COLO668 (cell line): Measurements from ENCODE around the gene THEMIS2.
"Not testable (repeated sequence)": the region's sequence is repeated elsewhere in the genome, so short reads cannot be mapped to it uniquely, and the experiment has no call there.

Experiments
- DNase-seq: peaks from one replicate; lab custom pipeline; 2025; ENCODE audit not compliant: unreplicated experiment; lab: John Stamatoyannopoulos, UW

The THEMIS2 gene

DNA sequence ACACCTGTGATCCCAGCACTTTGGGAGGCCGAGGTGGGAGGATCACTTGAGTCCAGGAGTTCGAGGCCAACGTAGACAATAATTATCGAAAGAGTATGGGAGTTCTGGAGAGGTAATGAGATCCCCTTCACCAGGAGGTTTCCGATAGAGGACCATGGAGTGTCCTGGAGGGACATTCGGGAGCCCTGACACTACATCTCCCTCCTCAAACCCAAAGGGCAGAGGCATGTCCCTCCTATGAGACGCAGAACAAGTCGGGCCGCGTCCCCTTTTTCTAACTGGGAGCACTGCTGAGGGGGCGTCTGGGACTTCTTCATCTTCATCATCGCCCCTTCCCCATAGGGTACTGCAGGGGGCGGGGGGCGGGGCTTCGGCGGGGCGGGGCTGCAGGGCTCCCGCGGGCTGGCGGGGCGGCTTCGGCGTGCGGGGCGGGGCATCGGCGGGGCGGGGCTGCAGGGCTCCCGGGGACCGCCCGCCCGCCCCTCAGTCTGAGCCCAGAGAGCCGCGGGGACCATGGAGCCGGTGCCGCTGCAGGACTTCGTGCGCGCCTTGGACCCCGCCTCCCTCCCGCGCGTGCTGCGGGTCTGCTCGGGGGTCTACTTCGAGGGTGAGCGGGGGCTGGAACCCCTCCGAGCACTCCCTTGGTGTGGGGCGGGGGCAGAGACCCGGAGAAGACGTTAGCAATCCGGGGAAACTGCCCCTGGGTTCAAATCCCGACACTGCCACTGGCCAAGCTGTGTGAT lies at the start of gene THEMIS2:
TSS of gene THEMIS2 (plus strand) at position 486 of the 743 bp plus-strand sequence. CDS start at position 514, 28 bp downstream.
- peak; percentile 81 for DNase-seq

DNA sequence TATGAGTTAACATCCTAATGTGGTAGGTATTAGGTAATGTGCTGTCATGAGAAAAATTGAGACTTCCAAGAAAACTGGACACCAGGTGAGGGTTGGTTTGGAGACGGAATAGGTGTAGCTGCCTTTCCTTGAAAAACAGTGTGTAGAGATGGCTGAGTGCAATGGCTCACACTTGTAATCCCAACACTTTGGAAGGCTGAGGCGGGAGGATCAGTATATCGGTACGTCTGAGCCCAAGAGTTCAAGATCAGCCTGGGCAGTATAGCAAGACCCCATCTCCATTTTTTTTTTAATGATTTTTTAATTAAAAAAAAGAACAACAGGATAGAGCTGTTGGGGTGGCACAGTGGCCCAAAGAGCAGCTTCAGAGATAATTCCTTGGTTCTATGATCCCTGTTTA lies 48.6 kb upstream of the THEMIS2 start:
- DNase-seq: no peak

DNA sequence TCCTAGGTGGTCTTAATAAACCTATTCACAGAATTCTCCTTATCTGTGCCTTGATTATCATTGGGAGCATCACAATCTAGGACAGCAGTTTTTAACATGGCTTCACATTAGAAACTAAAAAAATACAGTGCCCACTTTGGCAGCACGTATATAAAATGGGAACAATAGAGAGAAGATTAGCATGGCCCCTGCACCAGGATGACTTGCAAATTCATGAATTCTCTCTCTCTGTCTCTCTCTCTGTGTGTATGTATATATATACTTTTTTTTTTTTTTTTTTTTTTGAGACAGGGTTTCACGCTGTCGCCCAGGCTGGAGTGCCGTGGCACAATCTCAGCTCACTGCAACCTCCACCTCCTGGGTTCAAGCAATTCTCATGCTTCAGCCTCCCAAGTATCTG lies 47.9 kb upstream of the THEMIS2 start:
- no peak for DNase-seq

DNA sequence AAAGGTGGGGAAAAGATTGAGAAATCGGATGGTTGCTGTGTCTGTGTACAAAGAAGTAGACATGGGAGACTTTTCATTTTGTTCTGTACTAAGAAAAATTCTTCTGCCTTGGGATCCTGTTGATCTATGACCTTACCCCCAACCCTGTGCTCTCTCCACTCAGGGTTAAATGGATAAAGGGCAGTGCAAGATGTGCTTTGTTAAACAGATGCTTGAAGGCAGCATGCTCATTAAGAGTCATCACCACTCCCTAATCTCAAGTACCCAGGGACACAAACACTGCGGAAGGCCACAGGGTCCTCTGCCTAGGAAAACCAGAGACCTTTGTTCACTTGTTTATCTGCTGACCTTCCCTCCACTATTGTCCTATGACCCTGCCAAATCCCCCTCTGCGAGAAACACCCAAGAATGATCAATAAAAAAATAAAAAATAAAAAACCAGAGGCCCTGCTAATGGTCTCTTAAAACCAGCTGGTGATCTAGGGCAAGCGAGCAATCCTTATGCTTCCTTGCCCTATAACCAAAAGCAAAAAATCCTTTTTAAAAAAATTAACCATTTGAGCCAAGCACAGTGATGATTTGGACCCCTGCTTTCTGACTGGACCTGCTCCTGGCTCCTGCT lies 42.9 kb upstream of the THEMIS2 start:
- DNase-seq: not testable (repeated sequence)

DNA sequence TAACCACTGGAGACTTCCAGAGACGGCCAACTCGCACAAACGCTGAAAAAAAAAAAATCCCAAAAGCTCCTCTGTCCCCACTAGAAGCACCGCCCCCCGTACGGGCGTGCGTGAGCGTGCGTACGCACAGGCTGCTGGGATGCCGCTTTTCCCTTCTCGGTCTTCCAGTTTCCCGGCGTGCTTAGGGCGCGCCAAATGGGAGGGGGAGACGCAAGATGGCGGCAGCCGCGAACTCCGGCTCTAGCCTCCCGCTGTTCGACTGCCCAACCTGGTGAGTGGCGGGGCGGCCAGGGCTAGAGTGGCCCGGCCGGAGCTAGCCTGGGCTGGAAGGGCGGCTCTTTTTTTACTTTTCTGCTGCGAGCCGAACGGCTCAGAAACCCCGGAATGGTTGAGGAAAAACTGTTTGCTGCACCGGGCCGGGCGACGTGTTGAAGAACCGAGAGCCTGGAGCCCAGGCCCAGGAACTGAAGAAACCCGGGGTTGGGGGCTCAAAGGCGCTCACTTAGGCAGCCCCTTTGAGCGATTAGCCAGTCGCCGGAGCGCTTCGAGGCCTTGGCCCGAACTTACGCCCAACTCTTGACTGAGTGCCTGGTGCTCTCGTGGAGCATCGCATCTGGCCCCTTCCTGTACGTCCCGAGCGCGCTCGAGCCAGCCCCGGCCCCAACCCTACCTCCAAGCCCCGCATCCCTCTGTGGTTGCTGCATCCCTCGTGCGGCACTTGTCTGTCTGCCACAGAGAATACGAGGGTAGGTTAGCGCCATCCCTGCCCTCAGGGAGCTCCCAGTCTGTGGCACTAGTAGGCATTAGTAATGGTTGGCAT lies 41.5 kb upstream of the THEMIS2 start, which contains the start of gene PPP1R8:
TSS of gene PPP1R8 (plus strand) at position 162 of the 820 bp plus-strand sequence. CDS start at position 216, 54 bp downstream.
- peak; percentile 99 for DNase-seq

DNA sequence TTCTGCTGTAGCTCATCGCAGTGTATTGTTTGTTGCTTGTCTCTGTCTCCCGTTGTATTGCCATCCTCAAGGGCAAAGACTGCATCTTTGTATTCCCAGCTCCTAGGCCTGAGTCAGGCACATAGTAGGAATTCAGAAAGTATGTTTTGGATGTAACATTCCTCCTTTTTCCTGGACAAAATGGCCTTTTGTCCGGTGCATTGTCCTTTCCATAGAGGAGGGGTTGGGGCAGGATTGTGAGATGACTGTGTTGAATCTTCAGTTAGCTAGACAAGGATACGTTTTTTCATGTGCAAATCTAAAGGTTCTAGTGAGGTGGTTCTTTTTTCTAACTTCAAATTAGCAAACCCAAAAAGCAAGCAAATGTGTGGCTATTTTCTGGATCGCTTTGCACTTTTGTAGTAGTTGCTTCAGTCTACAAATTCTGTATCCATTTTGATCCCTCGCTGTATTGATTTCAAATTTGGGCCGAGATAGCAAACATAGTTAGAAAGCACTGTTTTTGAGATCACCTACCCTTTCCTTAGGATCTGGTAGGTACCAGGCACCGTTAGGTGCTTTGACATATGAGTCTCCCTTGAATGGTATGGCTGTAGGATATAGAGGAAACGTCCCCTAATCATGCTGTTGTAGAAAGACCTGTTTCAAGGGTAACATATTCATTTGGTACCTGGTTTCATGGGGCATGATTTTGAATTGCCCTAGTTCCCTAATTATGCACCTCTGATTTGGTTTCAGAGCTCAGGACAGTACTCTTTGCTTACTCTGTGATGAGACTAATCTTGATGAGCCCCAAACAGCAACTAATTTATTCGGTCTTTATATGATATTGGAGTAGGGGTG lies 40.6 kb upstream of the THEMIS2 start:
- DNase-seq: no peak

DNA sequence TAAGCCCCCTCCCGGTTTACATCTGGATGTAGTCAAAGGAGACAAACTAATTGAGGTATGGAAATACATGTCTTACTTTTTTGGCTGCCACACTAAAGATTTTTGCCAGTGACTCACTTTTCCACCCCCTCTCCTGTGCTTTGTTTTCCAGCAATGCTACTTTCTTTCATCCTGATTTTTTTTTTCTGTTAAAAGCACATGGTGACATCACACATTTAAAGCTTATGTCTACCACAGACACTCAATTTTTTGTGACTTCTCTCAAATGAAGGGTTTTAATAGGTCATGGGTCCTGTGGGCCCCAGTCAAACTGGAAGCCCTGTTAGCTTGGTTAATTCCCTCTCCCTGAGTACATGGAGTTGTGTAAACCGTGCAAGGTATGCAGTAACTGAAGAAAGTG lies 39.6 kb upstream of the THEMIS2 start:
- DNase-seq: no peak

DNA sequence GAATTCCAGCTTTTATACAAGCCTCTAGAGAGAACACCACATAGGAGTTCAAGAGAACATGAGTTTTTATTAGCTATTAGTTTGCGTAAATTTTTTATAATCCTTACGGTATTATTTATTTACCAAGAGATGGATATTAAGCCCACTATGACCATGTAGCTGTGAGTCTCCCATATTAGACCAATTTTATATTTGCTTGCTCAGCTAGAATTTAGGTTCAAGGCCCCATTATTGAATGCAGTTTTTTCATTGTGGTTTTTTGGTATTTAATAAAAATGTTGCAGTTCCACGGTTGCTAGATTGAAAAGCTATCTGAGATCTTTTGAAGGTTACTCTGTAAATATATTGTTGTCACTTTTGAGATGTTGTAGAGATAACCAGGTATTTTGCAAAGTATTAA lies 38.9 kb upstream of the THEMIS2 start:
- DNase-seq: no peak

DNA sequence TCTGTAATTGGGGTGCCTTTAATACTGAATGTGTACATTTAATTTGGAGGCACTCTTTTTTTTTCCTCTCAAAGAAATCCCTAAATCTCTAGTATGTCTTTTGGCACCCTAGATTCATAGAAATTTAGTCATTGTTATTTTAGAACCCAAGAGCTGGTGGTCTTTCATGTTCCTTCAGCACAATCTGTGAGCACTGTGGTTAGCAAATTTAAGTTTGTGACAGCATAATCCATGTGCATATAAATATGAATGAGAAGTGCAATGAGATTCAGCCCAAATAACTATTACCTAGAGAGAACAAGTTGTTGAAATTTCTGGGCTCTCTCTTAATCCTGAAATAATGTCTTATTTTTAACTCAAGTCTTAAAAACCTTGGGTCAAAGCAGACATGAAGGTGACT lies 37.3 kb upstream of the THEMIS2 start:
- DNase-seq: no peak

DNA sequence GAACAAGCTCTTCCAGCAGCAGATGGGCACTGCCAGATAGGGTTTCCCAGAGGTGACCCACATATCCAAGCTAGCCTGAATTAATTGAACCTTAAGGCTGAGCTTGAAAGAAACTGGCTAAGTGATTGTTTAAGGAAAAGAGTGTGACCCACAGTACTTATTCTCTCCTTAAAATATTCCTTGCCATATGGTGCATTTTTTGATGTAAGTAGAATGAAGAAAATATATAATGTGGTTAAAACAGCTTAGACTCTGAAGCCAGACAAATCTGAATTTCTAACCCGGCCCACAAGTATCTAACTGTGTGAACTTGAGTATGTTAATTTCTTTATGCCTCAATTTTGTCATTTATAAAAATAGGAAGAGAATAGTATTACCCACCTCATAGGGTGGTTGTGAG lies 36.8 kb upstream of the THEMIS2 start:
- DNase-seq: no peak

DNA sequence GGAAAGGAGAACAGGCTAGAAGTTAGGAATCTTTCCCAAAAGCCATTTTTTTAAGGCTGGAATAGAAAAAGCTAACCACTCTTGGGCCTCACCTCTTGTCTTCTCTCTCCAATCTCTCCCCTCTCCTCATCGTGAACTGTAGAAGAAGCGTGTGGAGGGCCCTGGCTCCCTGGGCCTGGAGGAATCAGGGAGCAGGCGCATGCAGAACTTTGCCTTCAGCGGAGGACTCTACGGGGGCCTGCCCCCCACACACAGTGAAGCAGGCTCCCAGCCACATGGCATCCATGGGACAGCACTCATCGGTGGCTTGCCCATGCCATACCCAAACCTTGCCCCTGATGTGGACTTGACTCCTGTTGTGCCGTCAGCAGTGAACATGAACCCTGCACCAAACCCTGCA lies 22.4 kb upstream of the THEMIS2 start:
- no peak for DNase-seq

DNA sequence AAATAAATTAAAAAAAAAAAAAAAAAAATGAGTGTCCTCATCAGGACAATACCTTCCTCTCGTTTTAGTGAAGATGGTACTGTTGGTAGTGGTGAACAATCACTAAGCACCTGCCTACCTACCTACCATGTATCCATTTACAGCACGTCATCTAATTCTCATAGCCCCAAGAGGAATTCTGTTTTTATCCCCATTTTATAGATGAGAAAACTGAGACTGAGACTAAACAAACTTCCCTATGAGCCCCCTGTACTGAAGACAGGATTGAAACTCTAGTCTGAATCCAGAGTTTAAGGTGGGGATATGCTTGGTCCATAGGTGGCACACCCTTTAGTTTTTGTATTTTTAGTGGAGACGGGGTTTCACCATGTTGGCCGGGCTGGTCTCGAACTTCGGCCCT lies 17.3 kb upstream of the THEMIS2 start:
- no peak for DNase-seq

DNA sequence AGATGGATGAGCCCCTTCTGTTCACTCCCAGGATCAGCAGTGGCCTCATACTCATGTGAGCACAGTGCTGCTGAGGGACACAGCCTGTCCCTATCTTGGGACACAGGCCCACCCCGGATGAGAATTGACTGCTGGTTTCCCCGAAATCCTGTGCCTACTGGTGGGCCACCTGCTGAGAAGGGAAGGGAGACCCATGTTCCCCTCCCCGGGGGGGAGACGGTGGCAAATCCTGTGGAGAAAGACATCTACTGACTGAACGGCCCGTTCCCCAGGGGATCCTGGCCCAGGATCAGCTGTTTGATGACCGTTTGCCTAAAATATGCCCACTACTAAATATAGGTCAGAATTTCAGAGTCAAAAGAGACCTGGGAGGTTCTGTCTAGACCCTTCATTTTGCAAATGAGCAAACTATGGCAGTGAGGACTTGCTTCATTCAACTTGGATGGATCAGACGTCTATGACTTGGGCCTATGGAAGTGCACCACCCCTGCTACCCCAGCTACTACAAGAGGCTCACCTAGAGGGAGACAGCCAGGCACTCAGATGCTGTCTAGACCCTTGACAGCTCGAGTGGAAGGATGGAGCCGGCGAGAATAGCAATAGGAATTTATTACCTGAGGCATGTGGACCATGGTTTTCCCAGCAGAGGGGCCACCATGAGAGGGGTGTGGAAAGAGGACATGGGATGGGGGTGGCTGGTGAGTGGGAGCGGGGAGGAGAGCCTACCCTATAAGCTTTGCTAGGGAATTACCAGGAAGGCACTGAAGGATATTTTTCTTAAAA lies 15.6 kb upstream of the THEMIS2 start:
- DNase-seq: no peak

DNA sequence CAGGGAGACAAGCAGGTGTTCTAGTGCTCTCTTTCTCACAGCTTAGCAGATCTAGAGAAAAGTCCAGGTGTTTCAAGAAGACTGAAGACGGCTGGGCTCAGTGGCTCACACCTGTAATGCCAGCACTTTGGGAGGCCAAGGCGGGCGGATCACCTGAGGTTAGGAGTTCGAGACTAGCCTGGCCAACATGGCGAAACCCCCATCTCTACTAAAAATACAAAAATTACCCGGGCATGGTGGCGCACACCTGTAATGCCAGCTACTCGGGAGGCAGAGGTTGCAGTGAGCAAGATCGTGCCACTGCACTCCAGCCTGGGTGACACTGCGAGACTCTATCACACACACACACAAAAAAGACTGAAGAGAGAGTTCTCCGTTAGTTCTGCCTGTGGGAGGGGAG lies 14.8 kb upstream of the THEMIS2 start:
- DNase-seq: not testable (repeated sequence)

DNA sequence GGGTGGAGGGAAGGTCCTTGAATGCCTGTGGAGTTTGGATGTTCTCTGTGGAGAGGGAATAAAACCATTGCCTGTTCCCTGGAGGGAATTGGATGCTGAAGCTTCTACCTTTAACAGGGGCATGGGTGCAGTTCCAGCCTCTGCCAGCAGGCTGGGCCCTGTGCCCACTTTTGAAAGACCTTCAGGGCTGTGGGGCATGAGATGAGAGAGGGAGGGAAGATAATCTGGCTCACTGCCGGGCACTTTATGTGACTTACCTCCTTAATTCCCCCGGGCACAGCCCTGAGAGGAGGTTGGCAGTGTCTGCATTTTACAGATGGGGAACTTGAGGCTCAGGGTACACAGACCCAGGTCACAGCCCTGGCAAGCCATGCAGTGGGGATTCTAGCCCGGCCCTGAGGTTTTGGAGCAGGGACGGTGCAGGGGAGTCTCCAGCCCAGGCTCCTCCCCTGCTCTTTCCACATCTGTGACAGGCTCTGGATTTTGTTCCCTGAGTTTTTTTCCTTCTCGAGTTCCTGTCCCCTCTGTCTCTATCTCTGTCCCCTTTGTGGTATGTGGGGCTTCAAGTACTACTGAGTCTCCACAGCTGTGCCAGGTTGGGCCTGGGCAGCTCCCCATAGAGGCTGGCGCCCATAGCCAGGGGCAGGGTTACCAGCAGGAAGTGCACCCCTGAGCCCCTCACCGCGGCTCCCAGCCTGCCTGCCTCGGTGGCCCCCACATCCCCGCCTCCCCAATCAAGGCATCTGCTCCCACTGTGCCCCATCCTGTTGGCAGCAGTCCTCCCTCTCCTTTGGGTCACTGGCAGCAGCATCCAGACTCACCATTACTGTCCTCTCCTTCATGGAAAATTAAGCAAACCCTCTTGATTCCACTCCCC lies 14.0 kb upstream of the THEMIS2 start:
- peak; percentile 89 for DNase-seq

DNA sequence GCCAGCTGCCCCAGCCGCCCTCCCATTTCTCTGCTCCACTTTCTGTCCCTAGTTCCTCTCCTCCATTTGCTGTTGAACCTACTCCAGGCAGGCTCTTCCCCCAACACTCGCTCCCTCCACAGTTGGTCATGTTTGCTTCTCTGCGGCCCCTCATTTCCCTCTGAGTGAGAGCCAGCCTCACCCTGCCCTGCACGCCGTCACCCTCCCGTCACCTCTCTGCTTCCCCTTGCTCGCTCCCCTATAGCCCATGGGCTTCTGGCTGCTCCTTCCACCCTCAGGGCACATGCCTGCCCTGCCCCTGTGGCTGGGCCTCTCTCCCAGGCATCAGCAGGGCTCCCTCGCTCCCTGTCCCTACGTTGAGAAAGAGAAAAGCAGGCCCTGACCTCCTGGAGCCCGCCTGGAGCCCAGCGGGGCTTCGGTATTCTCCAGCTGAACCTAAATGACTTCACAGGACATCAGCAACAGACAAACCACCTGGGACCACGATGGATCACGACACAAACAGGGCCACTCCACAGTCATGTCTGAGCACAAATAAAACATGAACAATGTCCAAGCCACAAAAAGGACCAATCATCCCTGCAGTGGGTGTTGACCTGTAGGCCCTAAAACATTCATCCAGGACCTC lies 13.3 kb upstream of the THEMIS2 start:
- no peak for DNase-seq

DNA sequence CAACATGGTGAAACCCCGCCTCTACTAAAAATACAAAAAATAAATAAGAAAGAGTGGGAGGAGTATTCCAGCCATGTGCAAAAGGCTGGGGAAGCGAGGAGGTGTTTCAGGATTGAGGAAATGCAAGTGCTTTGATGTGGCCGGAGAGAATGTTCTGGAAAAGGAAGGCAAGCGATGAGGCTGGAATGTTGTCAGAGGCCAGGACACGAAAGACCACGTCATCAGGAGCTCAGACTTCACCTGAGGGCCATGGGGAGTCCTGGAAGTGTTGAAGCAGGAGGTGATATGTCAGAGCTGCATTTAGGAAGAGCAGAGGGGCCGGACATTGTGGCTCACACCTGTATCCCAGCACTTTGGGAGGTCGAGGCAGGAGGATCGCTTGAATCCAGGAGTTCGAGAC lies 10.9 kb upstream of the THEMIS2 start:
- no peak for DNase-seq

DNA sequence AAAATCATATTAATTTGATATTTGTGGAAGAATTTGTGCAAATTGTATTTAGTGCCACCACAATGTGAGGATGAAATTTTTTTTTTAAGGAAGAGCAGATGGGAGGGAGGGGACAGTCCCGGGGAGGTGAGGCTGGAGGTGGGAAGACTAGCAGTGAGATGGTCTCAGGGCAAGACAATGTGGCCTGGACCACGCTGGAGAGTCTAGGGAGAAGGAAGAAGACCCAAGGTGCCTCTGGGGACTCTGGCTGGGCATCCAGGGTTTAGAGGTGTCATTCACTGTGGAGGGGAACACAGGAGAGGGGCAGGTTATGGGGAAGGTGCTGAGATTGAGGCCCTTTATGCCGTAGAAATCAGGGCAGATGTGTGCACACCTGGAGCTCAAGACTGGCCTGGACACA lies 10.3 kb upstream of the THEMIS2 start:
- no peak for DNase-seq
